Measurements from ENCODE around the gene ENHO.

The ENHO gene

DNA sequence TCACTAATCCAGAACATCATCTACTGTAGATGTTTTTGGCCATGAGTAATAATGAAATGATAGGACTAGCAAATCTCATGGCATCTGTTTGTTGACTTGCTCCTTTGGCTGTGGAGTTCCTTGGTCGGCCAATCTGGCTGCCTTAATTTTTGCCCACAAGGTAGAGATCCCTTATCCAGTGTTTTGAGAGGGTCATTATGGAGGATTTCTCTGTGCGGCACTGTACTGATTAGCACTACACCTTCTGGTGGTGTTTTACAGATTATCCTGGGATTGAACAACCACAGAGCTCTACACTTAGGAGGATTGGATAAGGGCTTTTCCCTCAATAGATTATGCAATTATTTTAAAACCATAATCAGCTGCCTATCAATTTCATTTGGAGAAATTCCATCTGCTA lies 3.2 kb upstream of the ENHO start:
- TF ChIP-seq, protein P1, sequence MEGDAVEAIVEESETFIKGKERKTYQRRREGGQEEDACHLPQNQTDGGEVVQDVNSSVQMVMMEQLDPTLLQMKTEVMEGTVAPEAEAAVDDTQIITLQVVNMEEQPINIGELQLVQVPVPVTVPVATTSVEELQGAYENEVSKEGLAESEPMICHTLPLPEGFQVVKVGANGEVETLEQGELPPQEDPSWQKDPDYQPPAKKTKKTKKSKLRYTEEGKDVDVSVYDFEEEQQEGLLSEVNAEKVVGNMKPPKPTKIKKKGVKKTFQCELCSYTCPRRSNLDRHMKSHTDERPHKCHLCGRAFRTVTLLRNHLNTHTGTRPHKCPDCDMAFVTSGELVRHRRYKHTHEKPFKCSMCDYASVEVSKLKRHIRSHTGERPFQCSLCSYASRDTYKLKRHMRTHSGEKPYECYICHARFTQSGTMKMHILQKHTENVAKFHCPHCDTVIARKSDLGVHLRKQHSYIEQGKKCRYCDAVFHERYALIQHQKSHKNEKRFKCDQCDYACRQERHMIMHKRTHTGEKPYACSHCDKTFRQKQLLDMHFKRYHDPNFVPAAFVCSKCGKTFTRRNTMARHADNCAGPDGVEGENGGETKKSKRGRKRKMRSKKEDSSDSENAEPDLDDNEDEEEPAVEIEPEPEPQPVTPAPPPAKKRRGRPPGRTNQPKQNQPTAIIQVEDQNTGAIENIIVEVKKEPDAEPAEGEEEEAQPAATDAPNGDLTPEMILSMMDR (IDR thresholded peaks at IDR 0.05; ENCODE audit: borderline replicate concordance, insufficient read depth, low read depth, low read length): no peak

DNA sequence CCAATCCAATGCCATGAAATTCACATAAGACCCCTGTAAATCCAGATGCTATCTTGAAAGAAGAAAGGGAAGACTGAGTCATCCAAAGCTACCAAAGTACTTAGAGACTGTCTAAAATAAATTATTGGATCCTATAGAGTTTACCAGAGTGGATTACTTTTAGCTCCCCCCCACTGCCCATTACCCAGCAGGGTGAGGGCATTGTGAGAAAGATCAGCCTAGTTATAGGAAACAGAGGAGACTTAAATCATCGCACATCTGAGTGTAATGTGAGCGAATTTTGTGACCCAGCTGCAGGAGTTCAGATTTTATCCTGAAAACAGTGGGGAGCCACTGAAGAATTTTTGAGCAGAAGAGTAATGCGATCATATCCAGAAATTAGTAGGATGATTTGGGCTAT lies 1.6 kb upstream of the ENHO start:
- TF ChIP-seq, protein P1 (IDR thresholded peaks at IDR 0.05; ENCODE audit: borderline replicate concordance, insufficient read depth, low read depth, low read length): no peak

More for the DNA sequence above, 3.2 kb upstream of the ENHO start:
- no peak overlapping the region for H3K4me3 ChIP-seq (ENCODE audit: low read depth, low read length)

DNA sequence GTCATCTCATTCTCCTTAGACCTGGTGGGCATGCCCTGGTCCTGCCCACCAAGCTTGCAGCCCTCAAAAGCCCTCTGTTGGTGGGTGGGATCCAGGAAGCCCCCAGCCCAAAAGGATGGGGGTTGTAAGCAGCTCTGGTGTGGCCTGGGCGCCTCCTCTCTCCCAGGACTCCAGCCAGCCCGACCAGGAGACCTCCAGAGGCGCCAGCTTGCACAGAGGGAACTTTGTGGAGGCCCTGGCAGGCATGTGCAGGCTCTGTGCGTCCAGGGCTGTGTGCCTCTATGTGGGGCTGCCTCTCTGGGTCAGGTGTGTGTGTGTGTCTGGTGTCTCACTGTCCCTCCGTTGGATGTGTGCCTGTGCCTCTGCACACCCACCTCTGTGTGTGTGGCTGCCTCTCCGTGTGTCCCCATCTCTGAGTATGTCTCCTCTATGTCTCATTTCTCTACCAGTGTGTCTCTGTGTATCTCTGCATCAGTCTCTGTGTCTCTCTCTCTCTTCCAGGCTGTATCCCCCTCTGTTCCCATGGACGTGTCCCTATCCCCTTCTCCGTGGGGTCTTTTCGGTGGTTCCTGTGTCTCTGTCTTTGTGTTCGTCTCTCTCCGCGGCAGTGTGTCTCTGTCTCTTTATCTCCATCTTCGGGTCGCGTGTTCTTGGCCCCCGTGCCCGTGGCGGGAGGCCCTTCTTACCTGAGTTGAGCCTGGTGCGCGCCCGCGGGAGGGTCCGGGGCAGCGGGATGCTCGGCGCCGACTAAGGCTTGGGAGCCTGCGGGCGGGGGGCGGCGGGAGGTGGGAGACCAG lies 501 bp downstream of the ENHO start:
- no peak overlapping the region for H3K4me3 ChIP-seq (ENCODE audit: low read depth, low read length)
- TF ChIP-seq, protein P1 (IDR thresholded peaks at IDR 0.05; ENCODE audit: borderline replicate concordance, insufficient read depth, low read depth, low read length): no peak

More for the DNA sequence above, 1.6 kb upstream of the ENHO start:
- H3K4me3 ChIP-seq (ENCODE audit: low read depth, low read length): no peak overlapping the region

DNA sequence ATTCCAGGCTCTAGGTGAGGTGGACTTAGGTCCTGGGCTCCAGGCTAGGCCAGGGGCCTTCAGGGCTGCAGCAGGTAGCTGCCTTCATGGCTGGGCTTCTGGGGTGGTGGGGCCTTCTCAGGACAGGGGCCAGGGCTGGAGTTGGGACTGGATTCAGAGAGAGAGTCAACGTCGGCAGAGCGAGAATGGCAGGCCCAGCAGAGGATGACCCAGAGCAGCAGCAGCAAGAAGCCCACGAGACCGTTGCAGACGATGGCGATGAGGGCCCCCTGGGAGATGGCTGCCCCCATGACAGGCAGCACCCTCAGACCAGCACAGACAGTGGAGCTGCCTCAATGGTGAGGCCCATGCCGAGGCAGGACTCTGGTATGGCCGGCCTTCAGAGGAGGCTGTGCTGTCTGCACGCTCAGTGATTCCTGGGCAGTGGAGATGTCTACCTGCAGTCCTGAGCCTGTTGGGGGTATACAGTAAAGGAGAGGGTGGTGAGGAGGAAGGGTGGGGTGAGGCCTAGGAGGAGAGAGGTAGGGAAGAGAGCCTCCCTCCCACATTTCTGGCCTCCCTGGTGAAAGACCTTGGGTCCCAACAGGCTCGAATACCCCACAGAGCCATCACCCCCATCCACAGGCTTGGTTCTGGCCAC lies 1.3 kb downstream of the ENHO start:
- TF ChIP-seq, protein P1 (IDR thresholded peaks at IDR 0.05; ENCODE audit: borderline replicate concordance, insufficient read depth, low read depth, low read length): no peak
- no peak overlapping the region for H3K4me3 ChIP-seq (ENCODE audit: low read depth, low read length)

DNA sequence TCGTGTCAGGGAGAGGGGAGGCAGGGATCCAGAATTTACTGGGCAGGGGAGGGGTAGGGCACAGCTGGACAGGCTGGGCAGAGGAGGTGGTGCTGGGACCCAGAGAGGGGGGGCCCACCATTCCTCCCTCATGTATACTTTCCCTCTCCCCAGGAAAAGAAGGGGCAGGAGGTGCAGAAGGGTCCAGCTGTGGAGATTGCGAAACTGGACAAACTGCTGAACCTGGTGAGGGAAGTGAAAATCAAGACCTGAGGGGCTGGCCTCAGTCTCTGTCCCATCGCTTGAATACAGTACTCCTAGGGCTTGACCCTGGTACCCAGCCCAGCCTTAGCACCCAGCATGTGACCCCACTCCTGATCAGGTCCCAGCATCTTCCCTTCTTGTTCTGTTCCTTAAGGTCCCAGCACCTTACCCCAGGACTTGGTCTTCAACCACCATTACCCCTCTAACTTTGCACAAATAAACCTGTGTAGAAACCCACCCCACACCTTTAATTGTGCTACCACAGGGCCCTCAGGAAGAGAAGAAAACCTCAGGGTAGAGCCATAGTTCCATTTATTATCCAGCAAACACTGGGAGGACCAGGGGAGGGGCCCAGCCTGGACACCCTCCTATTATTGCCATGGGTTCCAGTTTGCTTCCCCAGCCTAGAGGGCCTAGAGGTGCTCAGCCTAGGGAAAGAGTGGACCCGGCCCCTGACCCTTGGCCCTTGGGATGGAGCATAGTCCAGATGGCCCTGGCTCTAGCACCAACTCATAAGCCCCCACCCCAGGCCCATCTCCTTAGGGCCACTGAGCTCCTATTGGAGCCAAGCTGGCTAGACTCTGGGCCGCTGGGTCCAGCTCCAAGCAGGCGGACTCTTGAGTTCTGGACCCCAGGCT lies 2.0 kb downstream of the ENHO start:
- H3K4me3 ChIP-seq (ENCODE audit: low read depth, low read length): no peak overlapping the region
- TF ChIP-seq, protein P1 (IDR thresholded peaks at IDR 0.05; ENCODE audit: borderline replicate concordance, insufficient read depth, low read depth, low read length): no peak

DNA sequence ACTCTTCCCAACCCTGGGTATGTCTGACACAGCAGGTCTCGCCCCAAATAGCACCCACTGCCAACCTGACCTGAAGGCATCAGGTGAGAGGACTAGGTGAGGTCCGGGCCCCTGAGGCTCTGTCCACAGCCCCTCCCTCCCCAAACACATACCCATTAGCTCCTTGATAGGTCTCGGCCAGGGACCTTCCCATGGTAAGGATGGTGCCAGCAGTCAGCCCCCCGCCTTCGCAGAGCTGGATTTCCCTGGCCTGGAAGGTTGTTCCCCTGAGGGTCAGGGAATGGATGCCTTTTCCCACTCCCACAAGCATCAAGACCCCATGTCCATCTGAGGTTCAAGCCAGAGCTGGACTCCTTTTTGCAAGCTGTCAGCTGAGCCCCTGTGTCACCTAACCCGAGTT lies 2.7 kb downstream of the ENHO start:
- TF ChIP-seq, protein P1 (IDR thresholded peaks at IDR 0.05; ENCODE audit: borderline replicate concordance, insufficient read depth, low read depth, low read length): no peak

More for the DNA sequence above, 2.7 kb downstream of the ENHO start:
- H3K4me3 ChIP-seq (ENCODE audit: low read depth, low read length): no peak overlapping the region
